Transverse colon (tissue), 4 donors: ENCODE results near the gene IRF2. TPM values are rescaled to one million over a fixed set of nuclear protein-coding genes. Genes with fewer than 3 reads are reported as not detected.

Experiments used
- DNase-seq: peaks from one replicate; pipeline ENCODE4 v3.0.0-alpha.2; 2019
- H3K27ac ChIP-seq, 4 donors: fragments of 200-600 bp; sonication (generic); 2 replicates each; pipeline ENCODE4 v1.5.1; 2016 to 2018; ENCODE audit warnings: inconsistent platforms in 4 of 4
- H3K27me3 ChIP-seq: fragments of 200-600 bp; sonication (generic); 2 replicates; pipeline ENCODE4 v1.5.1; 2017; ENCODE audit warnings: inconsistent platforms
- H3K36me3 ChIP-seq, 4 donors: fragments of 200-600 bp; sonication (generic); 2 replicates each; pipeline ENCODE4 v1.5.1; 2017 to 2019; ENCODE audit warnings: inconsistent platforms in 4 of 4
- H3K4me1 ChIP-seq, 4 donors: fragments of 200-600 bp; sonication (generic); 2 replicates each; pipeline ENCODE4 v1.5.1; 2017 to 2020; ENCODE audit warnings: inconsistent platforms in 4 of 4
- H3K4me3 ChIP-seq, 4 donors: fragments of 200-600 bp; sonication (generic); 1 replicate in 1 of 4; 2 replicates in 3 of 4; pipeline versions ENCODE4 v1.5.1 to v1.6.1; 2017 to 2019; ENCODE audit warnings: inconsistent platforms in 4 of 4
- H3K9me3 ChIP-seq, 2 donors: fragments of 200-600 bp; sonication (generic); 2 replicates each; pipeline ENCODE4 v1.5.1; 2017 to 2019; ENCODE audit warnings: inconsistent platforms in 2 of 2
- EP300 ChIP-seq: sonication (generic); formaldehyde crosslinking; IDR thresholded peaks from one replicate; pipeline ENCODE4 v1.6.1; 2017; ENCODE audit warnings: antibody characterized with exemption, low read depth
- POLR2A ChIP-seq: fragments of 450-650 bp; IDR thresholded peaks from one replicate; pipeline ENCODE4 v1.6.1; 2016; ENCODE audit warnings: antibody characterized with exemption, mild to moderate bottlenecking, moderate library complexity
- POLR2AphosphoS5 ChIP-seq, 3 donors: sonication (generic); formaldehyde crosslinking; IDR thresholded peaks; one replicate each; pipeline ENCODE4 v1.6.1; 2016; ENCODE audit warnings: antibody characterized with exemption in 3 of 3
- WGBS, 2 donors: methylation state at CpG; one replicate each; pipeline ENCODE4 v1.1.5; 2018; ENCODE audit warnings: low coverage in 1 of 2; 5-methylcytosine and 5-hydroxymethylcytosine counted together
- in situ Hi-C, 4 donors: fragments of 200-750 bp; cut with MboI; loops; one replicate each; pipeline versions ENCODE4 v1.15.0 to v1.15.1; 2017; ENCODE audit warnings: low sequenced_read_pairs in 3 of 4, low pct_ligation_motif_present in 1 of 4, low pct_unique_long_range_greater_than_20kb in 1 of 4
- intact Hi-C: fragments of 100-400 bp; cut with DNase I; formaldehyde crosslinking; loops from one replicate; pipeline ENCODE4 v1.15.1; 2023; ENCODE audit warnings: low total_unique reads
- total RNA-seq, 4 donors: library from RNA; depleted of rRNA; stranded (reverse); fragments of >200 nt; gene quantifications; one replicate each; pipeline ENCODE4 v1.1.0, GENCODE V29; 2016
- TF ChIP-seq, protein P1 (sequence below), 5 experiments: fragments of 200-600 bp in 3 of 5; fragments of 450-650 bp in 2 of 5; sonication (generic) in 3 of 5; IDR thresholded peaks; 1 replicate in 2 of 5; 2 replicates in 3 of 5; pipeline ENCODE4 v1.5.1; 2016 to 2017; ENCODE audit warnings: antibody characterized with exemption in 5 of 5, inconsistent platforms in 3 of 5, mild to moderate bottlenecking in 2 of 5, moderate library complexity in 1 of 5

Gene IRF2
- total RNA-seq, 4 donors from 2014 or later = 15.3 to 85.3 (median 42.5) TPM

DNA sequence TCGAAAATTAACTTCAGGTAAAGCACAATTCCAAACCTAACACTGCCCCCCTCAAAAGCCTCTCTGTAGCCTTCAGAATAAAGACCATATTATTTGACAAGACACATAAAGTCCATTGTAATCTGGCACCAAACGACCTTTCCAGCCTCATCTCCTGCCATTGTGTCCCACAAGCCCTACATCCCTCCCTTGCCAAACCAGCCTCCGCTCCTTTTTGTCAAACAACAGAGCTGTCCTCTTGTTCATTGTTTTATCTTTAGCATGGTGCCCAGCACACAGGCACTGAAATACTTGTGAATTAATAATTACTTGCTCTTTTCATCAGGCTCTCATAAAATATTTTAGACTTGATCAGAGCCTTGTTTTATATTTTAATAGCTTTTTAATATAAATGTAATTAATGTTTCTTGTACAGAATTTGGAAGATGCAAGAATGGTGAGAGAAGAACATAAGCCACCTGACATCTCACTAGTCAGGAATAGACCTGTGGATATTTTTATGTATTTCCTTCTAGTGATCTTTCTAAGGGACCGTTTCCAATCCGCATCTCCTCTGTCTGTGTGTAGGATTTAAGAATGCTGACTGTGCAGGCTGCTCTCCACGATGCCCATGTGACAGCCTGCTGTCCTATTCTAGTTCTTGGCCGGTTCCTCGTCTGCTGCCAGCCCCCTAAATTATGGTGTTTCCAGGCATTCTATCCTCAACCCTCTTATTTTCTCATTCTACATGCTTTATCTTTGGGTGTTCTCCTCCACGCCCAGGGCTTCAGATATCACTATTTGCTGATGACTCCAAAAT is 3.0 kb upstream of the IRF2 start:
- DNase-seq = no peak
- Histone ChIP-seq H3K4me1 (peaks cover 5 to 27% (median 13%) of the 10 kb centered on the region in 4 donors), H3K27ac (peak overlapping the region in 3 of 4 donors; percentile 16 to 100 (median 23)), H3K9me3 (no peaks in the 10 kb centered on the region), H3K27me3 (no peaks in the 10 kb centered on the region), H3K4me3 (no peak overlapping the region), H3K36me3 (no peaks in the 10 kb centered on the region)
- in situ Hi-C loops = loop anchor here in 2 of 4 donors (10.0 kb wide), 2 partner anchors 57 to 193 kb away; no protein-coding TSS in a partner anchor
- intact Hi-C loops = loop anchor here (10.0 kb wide), 2 partner anchors 53 to 213 kb away; no protein-coding TSS in a partner anchor
- WGBS, 2 donors = 65 to 75% methylated on average over 6 to 9 of the region's 9 CpGs
- no peak for TF ChIP-seq EP300
- TF ChIP-seq, protein P1, sequence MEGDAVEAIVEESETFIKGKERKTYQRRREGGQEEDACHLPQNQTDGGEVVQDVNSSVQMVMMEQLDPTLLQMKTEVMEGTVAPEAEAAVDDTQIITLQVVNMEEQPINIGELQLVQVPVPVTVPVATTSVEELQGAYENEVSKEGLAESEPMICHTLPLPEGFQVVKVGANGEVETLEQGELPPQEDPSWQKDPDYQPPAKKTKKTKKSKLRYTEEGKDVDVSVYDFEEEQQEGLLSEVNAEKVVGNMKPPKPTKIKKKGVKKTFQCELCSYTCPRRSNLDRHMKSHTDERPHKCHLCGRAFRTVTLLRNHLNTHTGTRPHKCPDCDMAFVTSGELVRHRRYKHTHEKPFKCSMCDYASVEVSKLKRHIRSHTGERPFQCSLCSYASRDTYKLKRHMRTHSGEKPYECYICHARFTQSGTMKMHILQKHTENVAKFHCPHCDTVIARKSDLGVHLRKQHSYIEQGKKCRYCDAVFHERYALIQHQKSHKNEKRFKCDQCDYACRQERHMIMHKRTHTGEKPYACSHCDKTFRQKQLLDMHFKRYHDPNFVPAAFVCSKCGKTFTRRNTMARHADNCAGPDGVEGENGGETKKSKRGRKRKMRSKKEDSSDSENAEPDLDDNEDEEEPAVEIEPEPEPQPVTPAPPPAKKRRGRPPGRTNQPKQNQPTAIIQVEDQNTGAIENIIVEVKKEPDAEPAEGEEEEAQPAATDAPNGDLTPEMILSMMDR (IDR thresholded peaks at IDR 0.05) = no peak
- TF ChIP-seq POLR2A = no peak
- TF ChIP-seq POLR2AphosphoS5 (IDR thresholded peaks at IDR 0.05) = no peak

DNA sequence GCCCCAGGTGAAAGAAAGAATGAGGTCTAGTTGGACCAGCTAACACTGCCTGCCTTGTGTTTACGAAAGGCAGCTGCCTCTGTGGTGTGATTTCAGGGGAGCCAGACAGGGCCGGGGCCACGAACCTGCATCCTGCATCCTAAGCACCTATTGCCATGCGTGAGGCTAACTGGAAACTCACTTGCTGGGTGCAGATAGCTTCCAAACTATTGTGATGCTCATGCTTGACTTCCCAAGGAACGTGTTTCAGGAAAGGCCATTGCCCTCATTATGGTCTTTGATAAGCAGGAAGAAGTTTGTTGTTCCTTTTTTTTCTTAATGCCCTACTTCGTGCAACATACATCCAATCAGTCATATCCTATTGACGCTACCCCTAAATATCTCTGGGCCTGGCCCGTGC is 2.3 kb upstream of the IRF2 start:
- Histone ChIP-seq H3K36me3 (no peaks in the 10 kb centered on the region), H3K27ac (peak overlapping the region; percentile 16 to 100 (median 60)), H3K27me3 (no peaks in the 10 kb centered on the region), H3K4me3 (peak overlapping the region in 1 of 4 donors; percentile 79), H3K4me1 (peaks cover 5 to 33% (median 19%) of the 10 kb centered on the region in 4 donors), H3K9me3 (no peaks in the 10 kb centered on the region)
- DNase-seq = no peak
- WGBS, 2 donors = 58 to 80% methylated on average over 3 to 8 of the region's 8 CpGs
- TF ChIP-seq POLR2A = no peak
- TF ChIP-seq, protein P1 (IDR thresholded peaks at IDR 0.05) = no peak
- TF ChIP-seq POLR2AphosphoS5 (IDR thresholded peaks at IDR 0.05) = no peak
- TF ChIP-seq EP300 = no peak
- in situ Hi-C loops = loop anchor here in 2 of 4 donors (10.0 kb wide), 2 partner anchors 58 to 192 kb away; no protein-coding TSS in a partner anchor
- intact Hi-C loops = loop anchor here (10.0 kb wide), 2 partner anchors 52 to 212 kb away; no protein-coding TSS in a partner anchor

DNA sequence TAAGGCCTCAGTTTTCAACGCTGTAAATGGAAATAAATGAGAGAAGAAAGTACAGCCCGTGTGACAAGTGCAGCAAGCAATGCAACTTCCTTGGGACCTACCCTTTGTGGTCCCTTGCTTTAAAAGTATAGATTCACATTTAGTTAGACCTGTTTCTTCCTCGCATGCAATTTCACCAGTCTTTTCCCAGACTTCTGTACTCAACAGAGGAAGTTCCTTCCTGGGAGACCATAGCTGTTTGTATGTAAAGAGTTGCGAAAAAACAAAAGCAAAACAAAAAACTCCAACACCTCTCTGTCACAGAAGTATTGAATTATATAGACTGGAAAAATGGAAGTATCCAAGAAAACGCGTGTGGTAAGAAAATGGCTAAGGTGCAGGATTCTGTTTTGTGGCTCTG is 1.1 kb upstream of the IRF2 start:
- Histone ChIP-seq H3K27me3 (no peaks in the 10 kb centered on the region), H3K4me3 (peak overlapping the region; percentile 71 to 99 (median 80)), H3K4me1 (peaks cover 5 to 45% (median 28%) of the 10 kb centered on the region in 4 donors), H3K27ac (peak overlapping the region; percentile 96 to 100 (median 98)), H3K36me3 (no peaks in the 10 kb centered on the region), H3K9me3 (no peaks in the 10 kb centered on the region)
- no peak for TF ChIP-seq POLR2A
- TF ChIP-seq, protein P1 (IDR thresholded peaks at IDR 0.05) = no peak
- TF ChIP-seq POLR2AphosphoS5 (IDR thresholded peaks at IDR 0.05) = no peak
- TF ChIP-seq EP300 = no peak
- in situ Hi-C loops = loop anchor here in 2 of 4 donors (10.0 kb wide), 2 partner anchors 59 to 191 kb away; no protein-coding TSS in a partner anchor
- no peak for DNase-seq
- WGBS, 2 donors = 31 to 40% methylated on average over 5 to 6 of the region's 6 CpGs
- intact Hi-C loops = loop anchor here (10.0 kb wide), 2 partner anchors 51 to 211 kb away; no protein-coding TSS in a partner anchor

DNA sequence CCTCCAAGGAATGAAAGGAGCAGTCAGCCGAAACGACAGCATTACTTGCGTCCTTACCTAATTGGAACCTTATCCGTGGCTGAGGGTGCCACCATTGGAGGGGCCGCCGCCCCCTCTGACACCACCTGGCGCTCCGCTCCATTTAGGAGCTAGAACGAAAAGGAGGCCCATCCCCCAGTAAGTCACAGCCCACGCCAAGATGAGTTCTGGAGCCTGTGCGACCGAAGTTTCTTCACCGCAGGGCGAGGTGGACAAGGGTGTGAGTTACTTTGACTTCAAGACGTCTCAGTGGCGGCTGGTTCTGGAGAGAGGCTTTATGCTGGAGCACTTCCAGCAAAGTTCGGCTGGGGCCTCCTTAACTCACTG is 729 bp upstream of the IRF2 start:
- intact Hi-C loops (loop anchor here (10.0 kb wide), 2 partner anchors 50 to 210 kb away; no protein-coding TSS in a partner anchor), in situ Hi-C loops (loop anchor here in 2 of 4 donors (10.0 kb wide), 2 partner anchors 60 to 190 kb away; no protein-coding TSS in a partner anchor)
- H3K27ac ChIP-seq = peak overlapping the region; percentile 96 to 100 (median 98)
- no peaks in the 10 kb centered on the region for H3K9me3 ChIP-seq
- peaks cover 5 to 49% (median 29%) of the 10 kb centered on the region in 4 donors for H3K4me1 ChIP-seq
- peak overlapping the region; percentile 71 to 99 (median 80) for H3K4me3 ChIP-seq
- TF ChIP-seq EP300 (no peak), POLR2AphosphoS5 (IDR thresholded peaks at IDR 0.05) (no peak), POLR2A (no peak)
- TF ChIP-seq, protein P1 (IDR thresholded peaks at IDR 0.05) = no peak
- H3K27me3 ChIP-seq = no peaks in the 10 kb centered on the region
- peak; percentile 62 for DNase-seq
- H3K36me3 ChIP-seq = no peaks in the 10 kb centered on the region
- WGBS, 2 donors = 3% methylated on average over 17 of the region's 17 CpGs; no CpG with 5 or more reads in 1 of the 2 donors
